DMS79 treated with DMSO at 0.1 percent for 48 hours (cell line): ENCODE results near the gene PPM1N.
A peak's percentile ranks its signal among the peaks of the same experiment; 100 is the strongest.

Experiments used
- DNase-seq: peaks from one replicate; lab custom pipeline; 2025; lab: John Stamatoyannopoulos, UW

PPM1N gene

DNA sequence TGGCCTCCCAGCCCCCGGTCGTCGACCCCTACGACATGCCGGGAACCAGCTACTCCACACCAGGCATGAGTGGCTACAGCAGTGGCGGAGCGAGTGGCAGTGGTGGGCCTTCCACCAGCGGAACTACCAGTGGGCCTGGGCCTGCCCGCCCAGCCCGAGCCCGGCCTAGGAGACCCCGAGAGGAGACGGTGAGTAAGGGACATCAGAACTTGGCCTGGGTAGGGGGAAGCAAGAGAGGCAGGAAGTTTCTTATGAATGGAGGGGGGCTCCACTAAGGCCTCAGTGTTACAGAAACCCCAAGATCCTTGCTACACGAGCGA, 27.5 kb upstream of the PPM1N start:
- no peak for DNase-seq

DNA sequence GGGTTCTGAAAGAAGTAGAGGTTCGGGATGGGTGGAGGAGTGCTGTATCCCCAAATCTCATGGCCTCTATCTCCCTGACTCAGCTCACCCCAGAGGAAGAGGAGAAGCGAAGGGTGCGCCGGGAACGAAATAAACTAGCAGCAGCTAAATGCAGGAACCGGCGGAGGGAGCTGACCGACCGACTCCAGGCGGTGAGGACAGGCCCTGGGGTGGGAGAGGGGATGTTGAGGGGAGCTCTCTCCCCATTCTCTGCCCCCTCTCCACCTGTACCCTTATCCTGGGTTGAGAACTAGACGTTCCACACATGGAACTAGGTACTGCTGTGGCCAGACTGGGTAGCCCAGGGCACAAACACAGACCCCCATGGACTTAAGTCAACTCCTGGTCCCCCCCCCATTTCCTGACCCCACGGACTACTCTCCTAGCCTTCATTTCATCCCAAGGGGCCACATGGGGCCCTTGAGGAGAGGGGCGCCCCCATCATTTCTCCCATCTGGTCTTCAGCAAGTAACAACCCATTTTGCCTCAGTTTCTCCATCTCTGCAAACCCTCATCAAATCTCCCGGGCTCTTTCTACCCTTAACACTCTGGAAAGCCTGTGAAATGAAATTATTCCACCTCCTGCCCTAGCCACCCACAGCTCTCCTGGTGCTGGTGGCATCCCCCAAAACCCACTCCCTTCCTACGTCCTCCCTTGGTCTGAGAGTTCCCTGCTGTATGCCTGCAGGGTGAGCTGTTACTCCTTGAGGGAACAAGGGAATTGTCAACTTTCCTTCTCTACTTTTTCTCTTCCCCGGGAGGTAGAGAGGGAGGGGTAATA, 26.9 kb upstream of the PPM1N start:
- DNase-seq: no peak

DNA sequence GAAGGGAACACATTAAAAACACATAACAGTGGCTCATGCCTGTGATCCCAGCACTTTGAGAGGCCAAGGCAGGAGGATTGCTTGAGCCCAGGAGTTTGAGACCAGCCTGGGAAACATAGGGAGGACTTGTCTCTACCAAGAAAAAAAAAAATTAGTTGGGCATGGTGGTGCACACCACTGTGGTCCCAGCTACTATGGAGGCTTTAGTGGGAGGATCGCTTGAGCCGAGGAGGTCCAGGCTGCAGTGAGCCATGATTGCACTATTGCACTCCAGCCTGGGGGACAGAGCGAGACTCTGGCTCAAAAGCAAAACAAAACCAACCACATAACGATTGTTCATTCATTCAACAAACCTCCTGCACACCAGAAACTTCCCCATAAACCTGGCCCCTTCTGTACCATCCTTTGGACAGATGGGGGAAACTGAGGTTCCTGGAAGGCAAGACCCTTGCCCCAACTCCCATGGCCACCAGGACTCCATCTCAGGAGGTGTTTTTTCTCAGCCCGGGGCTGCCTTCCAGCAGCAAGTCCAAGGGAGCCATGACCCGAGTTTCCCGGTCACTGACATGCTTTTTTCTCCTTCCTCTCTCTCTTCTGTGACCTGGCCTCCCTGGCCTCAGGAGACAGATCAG, 26.2 kb upstream of the PPM1N start:
- no peak for DNase-seq

DNA sequence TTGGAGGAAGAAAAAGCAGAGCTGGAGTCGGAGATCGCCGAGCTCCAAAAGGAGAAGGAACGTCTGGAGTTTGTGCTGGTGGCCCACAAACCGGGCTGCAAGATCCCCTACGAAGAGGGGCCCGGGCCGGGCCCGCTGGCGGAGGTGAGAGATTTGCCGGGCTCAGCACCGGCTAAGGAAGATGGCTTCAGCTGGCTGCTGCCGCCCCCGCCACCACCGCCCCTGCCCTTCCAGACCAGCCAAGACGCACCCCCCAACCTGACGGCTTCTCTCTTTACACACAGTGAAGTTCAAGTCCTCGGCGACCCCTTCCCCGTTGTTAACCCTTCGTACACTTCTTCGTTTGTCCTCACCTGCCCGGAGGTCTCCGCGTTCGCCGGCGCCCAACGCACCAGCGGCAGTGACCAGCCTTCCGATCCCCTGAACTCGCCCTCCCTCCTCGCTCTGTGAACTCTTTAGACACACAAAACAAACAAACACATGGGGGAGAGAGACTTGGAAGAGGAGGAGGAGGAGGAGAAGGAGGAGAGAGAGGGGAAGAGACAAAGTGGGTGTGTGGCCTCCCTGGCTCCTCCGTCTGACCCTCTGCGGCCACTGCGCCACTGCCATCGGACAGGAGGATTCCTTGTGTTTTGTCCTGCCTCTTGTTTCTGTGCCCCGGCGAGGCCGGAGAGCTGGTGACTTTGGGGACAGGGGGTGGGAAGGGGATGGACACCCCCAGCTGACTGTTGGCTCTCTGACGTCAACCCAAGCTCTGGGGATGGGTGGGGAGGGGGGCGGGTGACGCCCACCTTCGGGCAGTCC, 25.5 kb upstream of the PPM1N start:
- DNase-seq: no peak

DNA sequence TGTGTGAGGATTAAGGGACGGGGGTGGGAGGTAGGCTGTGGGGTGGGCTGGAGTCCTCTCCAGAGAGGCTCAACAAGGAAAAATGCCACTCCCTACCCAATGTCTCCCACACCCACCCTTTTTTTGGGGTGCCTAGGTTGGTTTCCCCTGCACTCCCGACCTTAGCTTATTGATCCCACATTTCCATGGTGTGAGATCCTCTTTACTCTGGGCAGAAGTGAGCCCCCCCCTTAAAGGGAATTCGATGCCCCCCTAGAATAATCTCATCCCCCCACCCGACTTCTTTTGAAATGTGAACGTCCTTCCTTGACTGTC, 24.9 kb upstream of the PPM1N start:
- no peak for DNase-seq

DNA sequence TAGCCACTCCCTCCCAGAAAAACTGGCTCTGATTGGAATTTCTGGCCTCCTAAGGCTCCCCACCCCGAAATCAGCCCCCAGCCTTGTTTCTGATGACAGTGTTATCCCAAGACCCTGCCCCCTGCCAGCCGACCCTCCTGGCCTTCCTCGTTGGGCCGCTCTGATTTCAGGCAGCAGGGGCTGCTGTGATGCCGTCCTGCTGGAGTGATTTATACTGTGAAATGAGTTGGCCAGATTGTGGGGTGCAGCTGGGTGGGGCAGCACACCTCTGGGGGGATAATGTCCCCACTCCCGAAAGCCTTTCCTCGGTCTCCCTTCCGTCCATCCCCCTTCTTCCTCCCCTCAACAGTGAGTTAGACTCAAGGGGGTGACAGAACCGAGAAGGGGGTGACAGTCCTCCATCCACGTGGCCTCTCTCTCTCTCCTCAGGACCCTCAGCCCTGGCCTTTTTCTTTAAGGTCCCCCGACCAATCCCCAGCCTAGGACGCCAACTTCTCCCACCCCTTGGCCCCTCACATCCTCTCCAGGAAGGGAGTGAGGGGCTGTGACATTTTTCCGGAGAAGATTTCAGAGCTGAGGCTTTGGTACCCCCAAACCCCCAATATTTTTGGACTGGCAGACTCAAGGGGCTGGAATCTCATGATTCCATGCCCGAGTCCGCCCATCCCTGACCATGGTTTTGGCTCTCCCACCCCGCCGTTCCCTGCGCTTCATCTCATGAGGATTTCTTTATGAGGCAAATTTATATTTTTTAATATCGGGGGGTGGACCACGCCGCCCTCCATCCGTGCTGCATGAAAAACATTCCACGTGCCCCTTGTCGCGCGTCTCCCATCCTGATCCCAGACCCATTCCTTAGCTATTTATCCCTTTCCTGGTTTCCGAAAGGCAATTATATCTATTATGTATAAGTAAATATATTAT, 24.3 kb upstream of the PPM1N start:
- no peak for DNase-seq

DNA sequence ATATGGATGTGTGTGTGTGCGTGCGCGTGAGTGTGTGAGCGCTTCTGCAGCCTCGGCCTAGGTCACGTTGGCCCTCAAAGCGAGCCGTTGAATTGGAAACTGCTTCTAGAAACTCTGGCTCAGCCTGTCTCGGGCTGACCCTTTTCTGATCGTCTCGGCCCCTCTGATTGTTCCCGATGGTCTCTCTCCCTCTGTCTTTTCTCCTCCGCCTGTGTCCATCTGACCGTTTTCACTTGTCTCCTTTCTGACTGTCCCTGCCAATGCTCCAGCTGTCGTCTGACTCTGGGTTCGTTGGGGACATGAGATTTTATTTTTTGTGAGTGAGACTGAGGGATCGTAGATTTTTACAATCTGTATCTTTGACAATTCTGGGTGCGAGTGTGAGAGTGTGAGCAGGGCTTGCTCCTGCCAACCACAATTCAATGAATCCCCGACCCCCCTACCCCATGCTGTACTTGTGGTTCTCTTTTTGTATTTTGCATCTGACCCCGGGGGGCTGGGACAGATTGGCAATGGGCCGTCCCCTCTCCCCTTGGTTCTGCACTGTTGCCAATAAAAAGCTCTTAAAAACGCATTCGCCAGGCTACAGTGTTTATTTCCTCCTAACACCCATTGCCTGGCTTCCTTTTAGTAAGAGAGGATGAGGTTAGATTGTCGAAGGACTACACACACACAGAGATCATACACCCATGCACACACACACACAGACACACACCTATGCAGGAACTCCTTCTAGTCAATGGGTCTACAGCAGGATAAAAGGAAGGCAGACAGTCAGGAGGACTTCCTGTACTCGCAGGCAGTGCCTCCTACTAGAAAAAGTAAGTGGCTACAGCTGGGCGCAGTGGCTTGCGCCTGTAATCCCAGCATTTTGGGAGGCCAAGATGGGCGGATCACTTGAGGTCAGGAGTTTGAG, 23.4 kb upstream of the PPM1N start:
- peak; percentile 18 for DNase-seq

DNA sequence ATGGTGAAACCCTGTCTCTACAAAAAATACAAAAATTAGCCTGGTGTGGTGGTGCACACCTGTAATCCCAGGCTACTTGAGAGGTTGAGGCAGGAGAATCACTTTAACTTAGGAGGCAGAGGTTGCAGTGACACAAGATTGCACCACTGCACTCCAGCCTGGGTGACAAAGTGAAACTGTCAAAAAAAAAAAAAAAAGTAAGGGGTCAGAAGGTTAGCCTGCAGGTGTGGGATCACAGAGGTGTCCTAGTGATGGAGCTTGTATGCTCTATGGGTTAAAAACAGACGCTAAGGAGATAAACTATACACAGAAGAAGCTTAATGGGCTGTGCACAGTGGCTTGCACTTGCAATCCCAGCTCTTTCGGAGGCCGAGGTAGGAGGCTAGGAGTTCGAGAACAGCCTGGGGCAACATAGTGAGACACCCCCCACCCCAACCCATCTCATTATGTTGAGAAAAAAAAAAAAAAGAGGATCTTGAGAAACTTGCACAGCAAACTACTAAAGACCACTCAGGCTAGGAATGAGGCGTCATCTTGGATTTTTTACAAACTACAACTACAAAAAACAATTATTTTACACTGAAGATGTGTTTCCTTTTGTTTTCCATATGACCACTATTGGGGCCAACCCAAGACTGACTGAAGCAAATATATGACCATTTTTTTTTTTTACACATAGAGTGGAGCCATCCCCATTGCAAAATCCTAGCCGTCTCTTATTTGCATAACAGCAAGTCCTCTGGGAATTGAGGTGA, 22.5 kb upstream of the PPM1N start:
- DNase-seq: no peak

DNA sequence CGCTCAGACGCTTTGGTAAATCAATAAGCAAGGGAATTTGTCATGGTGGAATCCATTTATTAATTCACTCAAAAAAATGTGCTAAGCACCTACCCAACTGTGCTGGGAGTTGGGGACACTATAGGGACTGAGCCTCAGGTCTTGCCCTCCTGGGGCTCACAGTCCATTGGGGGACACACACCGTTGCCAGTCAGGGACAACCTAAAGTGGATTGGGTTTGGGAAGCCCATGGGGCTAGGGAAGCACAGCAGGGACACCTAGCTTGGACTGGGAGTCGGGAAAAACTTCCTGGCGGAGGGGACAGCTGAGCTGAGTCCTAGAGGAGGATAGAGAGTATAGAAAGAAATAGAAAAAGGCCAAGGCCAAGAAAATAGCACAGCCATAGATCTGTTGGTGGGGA, 21.9 kb upstream of the PPM1N start:
- DNase-seq: no peak

DNA sequence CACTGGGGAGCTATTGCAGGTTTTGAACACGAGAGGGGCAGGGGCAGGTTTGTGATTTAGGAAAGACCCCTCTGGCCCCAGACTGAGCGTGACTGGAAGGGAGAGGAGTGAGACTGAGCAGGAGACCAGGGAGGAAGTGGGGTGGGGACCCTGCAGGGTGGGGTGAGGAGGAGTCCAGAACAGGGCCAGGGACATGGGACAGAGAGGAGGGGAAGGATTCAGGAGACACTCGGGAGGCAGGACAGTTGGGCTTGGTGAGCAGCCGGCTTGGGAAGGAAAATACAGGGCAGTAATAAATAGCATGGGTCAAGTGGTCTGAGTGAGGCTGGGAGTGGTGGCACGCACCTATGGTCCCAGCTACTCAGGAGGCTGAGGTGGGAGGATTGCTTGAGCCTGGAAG, 21.1 kb upstream of the PPM1N start:
- no peak for DNase-seq

DNA sequence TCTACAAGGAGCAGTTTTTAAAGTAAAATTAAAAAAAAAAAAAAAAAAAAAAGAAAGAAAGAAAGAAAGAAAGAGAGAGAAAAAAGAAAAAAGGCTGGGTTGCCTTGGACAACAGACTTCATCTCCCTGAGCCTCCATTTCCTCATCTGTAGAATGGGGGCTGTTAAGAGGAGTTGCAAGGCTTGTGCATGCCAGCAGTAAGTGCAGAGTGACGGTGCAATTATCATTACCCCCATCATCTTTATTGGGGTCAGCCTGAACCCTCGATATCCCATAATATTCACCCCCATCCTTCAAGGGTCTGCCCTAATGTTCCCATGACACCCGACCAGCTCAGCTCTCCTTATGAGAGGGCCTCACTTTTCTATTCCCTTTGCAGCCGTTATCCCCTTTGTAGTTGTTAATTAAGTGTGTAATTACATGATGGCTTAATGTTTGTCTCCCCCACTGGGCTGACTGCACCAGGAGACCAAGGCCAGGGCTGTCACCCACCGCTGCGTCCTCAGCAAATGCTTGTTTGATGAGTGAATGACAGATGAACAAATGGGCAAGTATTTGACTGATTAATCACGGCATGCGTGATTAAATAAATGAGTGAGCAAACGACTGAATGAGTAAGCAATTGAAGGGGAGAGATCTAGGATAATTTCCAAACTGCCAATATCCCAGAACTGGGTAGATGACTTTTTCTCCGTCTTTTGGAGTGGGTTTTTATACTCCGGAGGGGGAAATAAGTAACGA, 20.4 kb upstream of the PPM1N start:
- peak; percentile 24 for DNase-seq

DNA sequence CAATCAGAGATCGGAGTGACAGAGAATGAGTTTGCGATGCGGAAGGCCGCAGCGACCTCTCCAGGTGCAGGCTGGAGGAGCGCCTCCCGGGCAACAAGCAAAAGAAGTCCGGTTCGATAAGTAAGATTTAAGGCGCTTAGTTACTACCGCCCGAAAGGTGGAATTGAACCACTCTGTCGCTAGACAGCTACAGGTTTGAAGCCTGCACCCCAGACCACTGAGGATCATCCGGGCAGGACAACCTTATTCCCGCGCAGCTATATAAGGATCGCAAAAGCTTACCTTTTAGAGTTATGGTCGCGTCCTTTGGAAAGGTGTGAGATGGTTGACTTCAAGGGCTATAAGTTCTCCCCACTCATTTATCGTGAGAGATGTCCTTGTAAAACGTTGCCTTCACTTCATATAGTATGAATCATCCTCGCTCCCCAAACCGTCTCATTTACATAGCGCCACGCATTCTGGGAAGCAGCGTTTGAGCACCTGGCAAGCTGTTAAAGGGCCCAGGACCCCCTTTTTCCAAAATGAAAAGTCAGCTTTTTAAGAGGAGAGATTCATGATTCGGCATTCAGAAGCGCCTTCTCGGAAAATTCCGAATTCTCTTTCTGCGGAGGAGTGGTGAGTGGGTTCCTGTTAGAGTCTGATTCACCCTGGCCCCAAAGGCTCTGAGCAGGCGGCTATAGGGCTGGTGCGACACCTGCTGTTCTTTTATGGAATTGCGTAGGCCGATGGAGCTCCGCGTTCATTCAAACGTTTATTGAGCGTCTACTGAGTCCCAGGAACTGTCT, 19.6 kb upstream of the PPM1N start:
- DNase-seq: peak; percentile 91

DNA sequence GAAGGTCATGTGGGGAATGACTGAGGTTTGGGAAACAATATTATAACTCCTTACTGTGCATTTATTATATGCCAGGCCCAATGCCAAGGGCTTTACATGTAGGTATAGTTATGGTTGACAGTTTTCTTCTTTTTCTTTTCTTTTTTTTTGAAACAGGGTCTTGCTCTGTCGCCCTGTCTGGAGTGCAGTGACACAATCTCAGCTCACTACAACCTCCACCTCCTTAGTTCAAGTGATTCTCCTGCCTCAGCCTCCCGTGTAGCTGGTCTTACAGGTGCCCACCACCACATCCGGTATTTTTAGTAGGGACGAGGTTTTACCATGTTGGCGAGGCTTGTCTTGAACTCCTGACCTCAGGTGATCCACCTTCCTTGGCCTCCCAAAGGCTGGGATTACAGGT, 15.2 kb upstream of the PPM1N start:
- DNase-seq: no peak

DNA sequence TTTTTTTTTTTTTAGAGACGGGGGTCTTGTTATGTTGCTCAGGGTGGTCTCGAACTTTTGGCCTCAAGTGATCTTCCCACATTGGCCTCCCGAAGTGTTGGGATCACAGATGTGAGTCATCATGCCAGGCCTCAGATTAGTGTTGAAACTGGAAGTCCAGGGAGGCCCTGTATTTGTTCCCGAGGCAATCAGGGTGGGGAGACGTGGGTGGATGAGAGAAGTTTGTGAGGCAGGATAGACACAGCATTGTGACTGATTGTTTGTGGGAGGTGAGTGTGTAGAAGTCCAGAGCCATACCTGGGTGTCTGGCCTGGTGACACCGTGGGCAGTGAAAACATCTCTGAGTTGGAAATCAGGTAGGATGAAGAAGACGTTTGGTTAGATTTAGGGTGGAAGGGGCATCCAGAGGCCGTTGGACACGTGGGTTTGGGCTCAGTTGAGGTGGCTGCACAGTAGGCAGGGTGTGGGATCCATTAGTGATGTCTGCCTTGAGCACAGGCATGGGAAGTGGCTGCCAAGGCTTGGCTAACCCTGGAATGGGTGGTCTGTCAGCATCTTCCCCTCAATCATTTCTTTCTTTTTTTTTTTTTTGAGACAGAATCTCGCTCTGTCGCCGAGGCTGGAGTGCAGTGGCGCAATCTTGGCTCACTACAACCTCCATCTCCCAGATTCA, 13.8 kb upstream of the PPM1N start:
- no peak for DNase-seq

DNA sequence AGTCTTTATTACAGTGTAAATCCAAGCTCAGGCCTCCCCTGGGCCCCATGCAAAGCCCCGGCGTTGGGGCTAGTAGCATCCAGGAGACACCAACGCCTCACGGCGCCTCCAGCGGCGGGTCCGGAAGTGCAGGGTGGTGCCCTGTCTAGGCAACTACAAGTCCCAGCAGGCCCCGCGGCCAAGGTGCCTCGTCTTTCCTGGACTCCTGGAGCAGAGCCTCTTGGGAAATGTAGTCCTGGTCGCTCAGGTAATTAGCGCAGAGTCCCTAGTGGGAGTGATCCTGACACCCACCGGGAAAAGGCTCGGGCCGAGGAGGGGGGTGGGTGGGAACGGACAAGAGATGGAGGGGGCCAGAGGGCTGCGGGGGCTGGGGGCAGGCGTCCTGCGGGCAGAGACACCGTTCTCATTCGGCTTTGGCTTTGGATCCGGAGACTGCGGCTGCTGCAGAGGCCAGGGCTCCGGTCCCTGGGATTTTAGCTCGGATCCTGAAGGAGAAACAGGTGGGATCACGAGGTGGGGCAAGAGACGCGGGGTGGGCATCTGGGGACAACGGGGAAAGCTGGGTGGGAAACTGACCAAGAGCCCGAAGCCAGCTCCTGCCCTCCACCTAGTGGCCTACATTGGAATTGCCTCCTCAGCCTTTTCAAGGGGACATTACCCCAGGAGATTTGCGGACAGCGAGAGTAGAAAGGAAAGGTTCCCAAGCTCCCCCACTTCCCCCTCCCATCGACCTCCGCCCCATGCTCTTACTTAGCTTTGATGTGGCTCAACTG, 12.8 kb upstream of the PPM1N start:
- peak; percentile 92 for DNase-seq

DNA sequence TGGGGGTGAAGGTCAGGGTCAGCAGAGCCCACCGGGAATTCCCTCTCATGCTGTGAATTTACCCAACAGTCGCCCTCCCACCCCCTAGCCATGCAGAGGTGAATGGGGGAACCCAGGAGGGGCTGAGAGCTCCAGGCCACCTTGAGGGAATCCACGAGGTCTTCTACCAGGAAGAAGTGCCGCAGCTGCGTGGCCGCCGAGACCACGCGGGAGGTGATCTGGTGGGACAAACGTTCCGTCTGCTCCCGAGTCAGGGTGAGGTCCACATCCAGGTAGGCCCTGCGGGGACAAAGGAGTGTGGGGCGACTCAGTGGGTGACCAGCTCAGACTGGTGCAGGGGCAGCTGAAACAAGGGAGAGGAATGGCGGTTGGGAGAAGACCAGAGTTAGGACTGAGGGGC, 9.5 kb upstream of the PPM1N start:
- no peak for DNase-seq

DNA sequence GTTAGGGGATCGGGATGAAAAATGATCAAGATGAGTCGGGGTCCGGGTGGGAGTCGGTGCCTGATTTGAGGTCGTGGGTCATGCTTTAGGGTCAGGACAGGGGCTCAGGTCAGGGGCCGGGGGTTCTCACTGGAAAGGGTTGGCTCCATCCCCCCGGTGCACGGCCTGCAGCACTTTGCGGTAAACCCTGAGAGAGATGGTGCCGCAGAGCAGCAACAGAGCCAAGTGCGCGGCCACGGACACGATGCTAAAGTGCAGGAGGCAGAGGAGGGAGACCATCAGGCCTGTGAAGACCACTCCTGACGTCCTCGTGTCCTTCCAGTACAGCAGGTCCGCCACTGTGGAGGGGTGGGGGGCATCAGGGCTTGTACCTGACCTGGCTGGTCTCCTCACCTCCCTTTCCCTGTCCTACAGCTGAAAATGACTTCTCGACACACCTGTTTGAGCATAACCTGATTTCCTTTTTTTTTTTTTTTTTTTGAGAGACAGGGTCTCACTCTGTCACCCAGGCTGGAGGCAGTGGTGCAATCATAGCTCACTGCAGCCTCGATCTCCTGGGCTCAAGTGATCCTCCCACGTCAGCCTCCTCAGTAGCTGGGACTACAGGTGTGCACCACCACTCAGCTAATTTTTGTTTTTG, 8.9 kb upstream of the PPM1N start:
- no peak for DNase-seq
